ENCODE measurements around the gene ADCY10. TPM values are rescaled to one million over a fixed set of nuclear protein-coding genes. Genes with fewer than 3 reads are reported as not detected.
"Not testable (repeated sequence)": the region's sequence is repeated elsewhere in the genome, so short reads cannot be mapped to it uniquely, and the experiment has no call there.

ADCY10 gene
- total RNA-seq, 1 experiment from 2014 or later, result 0.10 TPM

GRCh38 chr1:167863921-167864279, 50.0 kb downstream of the ADCY10 start:
- POLR2A ChIA-PET, result no interaction called here
- in situ Hi-C loops (cut with HindIII; ENCODE audit: low pct_unique_long_range_greater_than_20kb, low sequenced_read_pairs), result no loop called here

GRCh38 chr1:167863191-167863920, 50.6 kb downstream of the ADCY10 start:
- H3K36me3 ChIP-seq (ENCODE audit: control insufficient read depth, insufficient read depth, low read length); H3K4me3 ChIP-seq (ENCODE audit: low read depth in 2 of 2, low read length in 2 of 2); BruUV-seq (replicated peaks); in situ Hi-C loops (cut with HindIII; ENCODE audit: low pct_unique_long_range_greater_than_20kb, low sequenced_read_pairs); CTCF ChIA-PET; H3K27ac ChIP-seq (ENCODE audit: low read length); H3K9me3 ChIP-seq (ENCODE audit: control insufficient read depth, insufficient read depth, low read depth, low read length); H3K27me3 ChIP-seq (ENCODE audit: control insufficient read depth, insufficient read depth, low read length); H3K4me1 ChIP-seq (ENCODE audit: control insufficient read depth, insufficient read depth, low read length); ATAC-seq; POLR2A ChIA-PET; DNase-seq (ENCODE audit: low read depth, low spot score); intact Hi-C loops (cut with micrococcal nuclease; ENCODE audit: unreplicated experiment): not testable (repeated sequence)

More at GRCh38 chr1:167863921-167864279, 50.0 kb downstream of the ADCY10 start:
- no peak overlapping the region for H3K27ac ChIP-seq (ENCODE audit: low read length)
- no peak overlapping the region for H3K4me3 ChIP-seq (ENCODE audit: low read depth in 2 of 2, low read length in 2 of 2)
- no TSS peak for BruUV-seq (replicated peaks)
- CTCF ChIA-PET, result no interaction called here
- no peak for TF ChIP-seq POLR2AphosphoS5 (IDR thresholded peaks at IDR 0.05; ENCODE audit: low read depth, low read length)
- no peak for TF ChIP-seq SIN3A (IDR thresholded peaks at IDR 0.05; ENCODE audit: borderline replicate concordance, insufficient read depth, low read depth, low read length)
- intact Hi-C loops (cut with micrococcal nuclease; ENCODE audit: unreplicated experiment), result no loop called here
- H3K4me1 ChIP-seq (ENCODE audit: control insufficient read depth, insufficient read depth, low read length), result no peaks in the 10 kb centered on the region
- no peaks in the 10 kb centered on the region for H3K27me3 ChIP-seq (ENCODE audit: control insufficient read depth, insufficient read depth, low read length)
- H3K9me3 ChIP-seq (ENCODE audit: control insufficient read depth, insufficient read depth, low read depth, low read length), result no peaks in the 10 kb centered on the region
- ATAC-seq (no peak), DNase-seq (ENCODE audit: low read depth, low spot score) (no peak)
- H3K36me3 ChIP-seq (ENCODE audit: control insufficient read depth, insufficient read depth, low read length), result no peaks in the 10 kb centered on the region

- ATAC-seq, result no peak
- no TSS peak for BruUV-seq (replicated peaks)
- Histone ChIP-seq H3K36me3 (ENCODE audit: control insufficient read depth, insufficient read depth, low read length) (no peaks in the 10 kb centered on the region), H3K9me3 (ENCODE audit: control insufficient read depth, insufficient read depth, low read depth, low read length) (no peaks in the 10 kb centered on the region), H3K4me3 (ENCODE audit: low read depth in 2 of 2, low read length in 2 of 2) (no peak overlapping the region), H3K4me1 (ENCODE audit: control insufficient read depth, insufficient read depth, low read length) (no peaks in the 10 kb centered on the region), H3K27me3 (ENCODE audit: control insufficient read depth, insufficient read depth, low read length) (no peaks in the 10 kb centered on the region), H3K27ac (ENCODE audit: low read length) (no peak overlapping the region)
- in situ Hi-C loops (cut with HindIII; ENCODE audit: low pct_unique_long_range_greater_than_20kb, low sequenced_read_pairs) (no loop called here), intact Hi-C loops (cut with micrococcal nuclease; ENCODE audit: unreplicated experiment) (no loop called here)
- CTCF ChIA-PET, result no interaction called here
- TF ChIP-seq SIN3A (IDR thresholded peaks at IDR 0.05; ENCODE audit: borderline replicate concordance, insufficient read depth, low read depth, low read length), result no peak
- TF ChIP-seq TCF7L2 (IDR thresholded peaks at IDR 0.05; ENCODE audit: low read depth, low read length), result no peak
- TF ChIP-seq POLR2AphosphoS5 (IDR thresholded peaks at IDR 0.05; ENCODE audit: low read depth, low read length), result no peak
- no peak for TF ChIP-seq CTCF (IDR thresholded peaks at IDR 0.05)
- no peak for TF ChIP-seq REST (IDR thresholded peaks at IDR 0.05; ENCODE audit: insufficient read depth in 1 of 2, low read depth in 2 of 2, low read length in 1 of 2)
- POLR2A ChIA-PET, result no interaction called here
- DNase-seq (ENCODE audit: low read depth, low spot score), result no peak
Observed at GRCh38 chr1:167862432-167863076, 51.4 kb downstream of the ADCY10 start.
